H1 (cell line): ENCODE measurements around the gene C10orf120. TPM values are rescaled to one million over a fixed set of nuclear protein-coding genes. Genes with fewer than 3 reads are reported as not detected.

Source experiments
- CTCF ChIA-PET: fragments of 300-600 bp; sonication (Branson Sonifier 250); formaldehyde crosslinking; loops from one replicate; lab custom pipeline; 2021; ENCODE audit not compliant: partially characterized antibody; lab: Charles Lee
- POLR2A ChIA-PET: fragments of 300-600 bp; sonication (Branson Sonifier 250); formaldehyde crosslinking; loops from one replicate; lab custom pipeline; 2021; ENCODE audit warnings: inconsistent platforms; ENCODE audit not compliant: partially characterized antibody; lab: Charles Lee
- DNase-seq, 2 experiments: peaks; one replicate each; pipeline versions ENCODE4 v3.0.0 to v3.0.0-alpha.2; 2010 to 2022; ENCODE audit warnings: low spot score in 2 of 2, low read depth in 1 of 2, mixed read lengths in 1 of 2
- FAIRE-seq: peaks from 2 replicates; lab custom pipeline; 2011; peaks lifted over from hg19 to GRCh38; lab: Jason Lieb, UNC
- H2AFZ ChIP-seq: 2 replicates; pipeline ENCODE4 v1.8.1; 2012; ENCODE audit warnings: low read length, inconsistent platforms
- H2AK5ac ChIP-seq: 2 replicates; pipeline ENCODE4 v1.6.1; 2013; ENCODE audit warnings: low read depth, low read length
- H2BK120ac ChIP-seq: replicated peaks from 2 replicates; pipeline ENCODE3; 2013; ENCODE audit warnings: low read depth, low read length, inconsistent platforms
- H2BK12ac ChIP-seq: 2 replicates; pipeline ENCODE4 v1.6.1; 2013; ENCODE audit warnings: low read depth, low read length
- H2BK15ac ChIP-seq: 2 replicates; pipeline ENCODE4 v1.6.1; 2013; ENCODE audit warnings: low read length
- H2BK20ac ChIP-seq: 2 replicates; pipeline ENCODE4 v1.6.1; 2013; ENCODE audit warnings: low read length
- H2BK5ac ChIP-seq: 2 replicates; pipeline ENCODE4 v1.6.1; 2013; ENCODE audit warnings: low read depth, low read length
- H3K14ac ChIP-seq: 2 replicates; pipeline ENCODE4 v1.6.1; 2013; ENCODE audit warnings: inconsistent platforms; ENCODE audit not compliant: insufficient read length
- H3K18ac ChIP-seq: 2 replicates; pipeline ENCODE4 v1.6.1; 2013; ENCODE audit warnings: low read length; ENCODE audit errors: extremely low read depth
- H3K23ac ChIP-seq: 2 replicates; pipeline ENCODE4 v1.6.1; 2013; ENCODE audit warnings: inconsistent platforms; ENCODE audit not compliant: insufficient read length
- H3K23me2 ChIP-seq: 2 replicates; pipeline ENCODE4 v1.6.1; 2013; ENCODE audit warnings: low read depth, low read length
- H3K27ac ChIP-seq: 2 replicates; pipeline ENCODE4 v1.6.1; 2011; ENCODE audit warnings: low read depth, low read length, inconsistent platforms
- H3K27me3 ChIP-seq, 4 experiments: replicated peaks in 1 of 4; 1 replicate in 1 of 4; 2 replicates in 3 of 4; pipeline versions ENCODE4 v1.6.1 to v1.8.1; 2011 to 2013; ENCODE audit warnings: low read length in 3 of 4, mild to moderate bottlenecking in 3 of 4, inconsistent platforms in 2 of 4, mixed read lengths in 2 of 4, moderate library complexity in 1 of 4; ENCODE audit not compliant: control insufficient read depth in 3 of 4, insufficient read depth in 3 of 4; ENCODE audit errors: extremely low read depth in 1 of 4
- H3K36me3 ChIP-seq, 4 experiments: 2 replicates each; pipeline versions ENCODE4 v1.6.1 to v1.8.1; 2011 to 2013; ENCODE audit warnings: mild to moderate bottlenecking in 4 of 4, low read length in 3 of 4, moderate library complexity in 2 of 4, control low read depth in 1 of 4, inconsistent platforms in 1 of 4; ENCODE audit not compliant: insufficient read depth in 4 of 4, control insufficient read depth in 2 of 4
- H3K4ac ChIP-seq: replicated peaks from 2 replicates; pipeline ENCODE3; 2013; ENCODE audit warnings: low read length, low read depth, mixed read lengths, inconsistent platforms; ENCODE audit not compliant: insufficient read length
- H3K4me1 ChIP-seq, 4 experiments: replicated peaks in 1 of 4; 1 replicate in 1 of 4; 2 replicates in 3 of 4; pipeline versions ENCODE4 v1.6.1 to v1.8.1; 2011 to 2013; ENCODE audit warnings: low read length in 3 of 4, inconsistent platforms in 2 of 4, mixed read lengths in 1 of 4; ENCODE audit not compliant: insufficient read depth in 4 of 4, control insufficient read depth in 3 of 4
- H3K4me2 ChIP-seq, 2 experiments: 2 replicates each; pipeline versions ENCODE4 v1.6.1 to v1.8.1; 2011 to 2013; ENCODE audit warnings: low read depth in 2 of 2, low read length in 2 of 2, control low read depth in 1 of 2, inconsistent platforms in 1 of 2, mild to moderate bottlenecking in 1 of 2; ENCODE audit not compliant: insufficient read depth in 1 of 2
- H3K4me3 ChIP-seq, 4 experiments: fragments of 200-600, 300-600 bp in 1 of 4; sonication (generic), shearing (Covaris generic), sonication (Bioruptor Twin) in 1 of 4; 2 replicates each; pipeline versions ENCODE4 v1.5.1 to v1.8.1; 2011 to 2016; ENCODE audit warnings: low read length in 4 of 4, low read depth in 3 of 4, control low read depth in 2 of 4, inconsistent platforms in 2 of 4, mild to moderate bottlenecking in 2 of 4, mixed read lengths in 1 of 4, moderate library complexity in 1 of 4; ENCODE audit not compliant: insufficient read depth in 2 of 4; ENCODE audit errors: extremely low read depth in 1 of 4
- H3K56ac ChIP-seq: replicated peaks from 2 replicates; pipeline ENCODE3; 2013; ENCODE audit warnings: low read depth, mild to moderate bottlenecking, mixed read lengths, low read length, inconsistent platforms; ENCODE audit not compliant: insufficient read length
- H3K79me1 ChIP-seq: 2 replicates; pipeline ENCODE4 v1.6.1; 2013; ENCODE audit warnings: low read depth, low read length, control low read depth
- H3K79me2 ChIP-seq, 2 experiments: 2 replicates each; pipeline versions ENCODE4 v1.6.1 to v1.8.1; 2012 to 2013; ENCODE audit warnings: low read length in 2 of 2, mild to moderate bottlenecking in 2 of 2, inconsistent platforms in 1 of 2; ENCODE audit not compliant: insufficient read depth in 2 of 2, control insufficient read depth in 1 of 2
- H3K9ac ChIP-seq, 4 experiments: replicated peaks in 1 of 4; 1 replicate in 1 of 4; 2 replicates in 3 of 4; pipeline versions ENCODE4 v1.6.1 to v1.8.1; 2011 to 2013; ENCODE audit warnings: low read depth in 3 of 4, low read length in 3 of 4, control low read depth in 2 of 4, mild to moderate bottlenecking in 2 of 4, moderate library complexity in 2 of 4, inconsistent platforms in 1 of 4; ENCODE audit errors: extremely low read depth in 1 of 4
- H3K9me3 ChIP-seq, 2 experiments: 2 replicates each; pipeline versions ENCODE4 v1.6.1 to v1.8.1; 2012 to 2013; ENCODE audit warnings: mild to moderate bottlenecking in 2 of 2, moderate library complexity in 2 of 2, control low read depth in 1 of 2, inconsistent platforms in 1 of 2, low read depth in 1 of 2, low read length in 1 of 2, mixed read lengths in 1 of 2; ENCODE audit not compliant: insufficient read depth in 2 of 2
- H4K20me1 ChIP-seq, 2 experiments: replicated peaks in 1 of 2; 2 replicates each; pipeline versions ENCODE3 to v1.8.1; 2011 to 2013; ENCODE audit warnings: inconsistent platforms in 2 of 2, low read length in 2 of 2, mild to moderate bottlenecking in 1 of 2; ENCODE audit not compliant: insufficient read depth in 2 of 2, control insufficient read depth in 1 of 2
- H4K5ac ChIP-seq: 2 replicates; pipeline ENCODE4 v1.6.1; 2013; ENCODE audit warnings: low read length, low read depth, mixed read lengths, inconsistent platforms; ENCODE audit not compliant: insufficient read length
- H4K8ac ChIP-seq: 2 replicates; pipeline ENCODE4 v1.8.0; 2013; ENCODE audit warnings: mild to moderate bottlenecking, moderate library complexity, low read length, inconsistent platforms; ENCODE audit not compliant: insufficient read depth; ENCODE audit errors: extremely low read depth
- H4K91ac ChIP-seq: replicated peaks from 2 replicates; pipeline ENCODE3; 2013; ENCODE audit warnings: low read length, mixed read lengths, inconsistent platforms; ENCODE audit not compliant: insufficient read length
- EZH2 ChIP-seq: fragments of 200-600 bp; sonication (generic); IDR thresholded peaks from 2 replicates; pipeline ENCODE4 v1.7.1; 2012; ENCODE audit warnings: low read depth, mild to moderate bottlenecking, moderate library complexity, low read length, inconsistent platforms; ENCODE audit not compliant: severe bottlenecking
- RAD21 ChIP-seq, 2 experiments: IDR thresholded peaks in 1 of 2; conservative IDR thresholded peaks in 1 of 2; 2 replicates each; pipeline ENCODE4 v1.6.1; 2011; ENCODE audit warnings: low read depth in 2 of 2, low read length in 2 of 2, improper control_type of control experiment in 1 of 2, inconsistent platforms in 1 of 2, mild to moderate bottlenecking in 1 of 2, moderate library complexity in 1 of 2
- RXRA ChIP-seq: IDR thresholded peaks from 2 replicates; pipeline ENCODE4 v1.6.1; 2011; ENCODE audit warnings: low read depth, mild to moderate bottlenecking, low read length, moderate library complexity; ENCODE audit not compliant: insufficient read depth
- SIN3A ChIP-seq, 2 experiments: IDR thresholded peaks in 1 of 2; conservative IDR thresholded peaks in 1 of 2; 2 replicates each; pipeline ENCODE4 v1.6.1; 2011 to 2012; ENCODE audit warnings: low read length in 2 of 2, improper control_type of control experiment in 1 of 2, low read depth in 1 of 2, mild to moderate bottlenecking in 1 of 2
- WGBS, 2 experiments: shearing (Covaris generic) in 1 of 2; methylation state at CpG; one replicate each; pipeline versions ENCODE4 v1.1.6 to v1.1.7; 2013 to 2015; ENCODE audit warnings: low lambda C conversion rate in 2 of 2, mixed read lengths in 2 of 2, inconsistent platforms in 1 of 2, low coverage in 1 of 2, missing lambda C conversion rate in 1 of 2; ENCODE audit not compliant: insufficient replicate concordance in 2 of 2, insufficient coverage in 1 of 2, insufficient read length in 1 of 2; ENCODE audit errors: extremely low coverage in 1 of 2, missing lambda C conversion rate in 1 of 2; 5-methylcytosine and 5-hydroxymethylcytosine counted together
- polyA plus RNA-seq, 7 experiments: library from polyadenylated mRNA; depleted of rRNA in 3 of 7; stranded (reverse) in 5 of 7; unstranded in 2 of 7; fragments of >200 nt in 5 of 7; fragments of 200-250 nt in 2 of 7; gene quantifications; 1 replicate in 5 of 7; 2 replicates in 1 of 7; 4 replicates in 1 of 7; pipeline versions ENCODE4 v1.2.1 to v1.2.3, GENCODE V29; 2011 to 2013; ENCODE audit warnings: missing spikeins in 2 of 7, mixed read lengths in 2 of 7
- total RNA-seq: library from RNA; stranded (reverse); fragmentation: NEBNext Ultra II Directional; extraction: Animal tissue kit (Norgen Biotek cat#: 25700); gene quantifications from 2 replicates; pipeline ENCODE4 v1.2.1, GENCODE V29; 2021

Gene C10orf120
- total and polyA plus RNA-seq, 2 of the 8 experiments (the other 6 are each of a cell fraction or from before 2014, with no cell fraction given) = not detected

GRCh38 chr10:122650331-122650730, 49.3 kb downstream of the C10orf120 start:
- ChIA-PET CTCF (interaction anchor here (0.7 to 4.0 kb wide), 18 partner anchors 8 to 382 kb away, joined by 3 to 56 read pairs (median 11); partner anchors contain the start of gene C10orf120), POLR2A (no interaction called here)
- Histone ChIP-seq H3K9ac (no peak overlapping the region), H2BK120ac (no peak overlapping the region), H3K4ac (no peak overlapping the region), H3K14ac (no peak overlapping the region), H2BK12ac (no peak overlapping the region), H4K5ac (no peak overlapping the region), H3K79me2 (no peaks in the 10 kb centered on the region), H2AFZ (no peak overlapping the region), H4K20me1 (no peaks in the 10 kb centered on the region), H4K91ac (no peak overlapping the region), H3K56ac (no peak overlapping the region), H2AK5ac (no peak overlapping the region), H2BK5ac (no peak overlapping the region), H3K36me3 (no peaks in the 10 kb centered on the region), H3K23me2 (no peaks in the 10 kb centered on the region), H2BK20ac (no peak overlapping the region), H4K8ac (no peak overlapping the region), H2BK15ac (no peak overlapping the region), H3K9me3 (no peaks in the 10 kb centered on the region), H3K27ac (no peak overlapping the region), H3K79me1 (no peaks in the 10 kb centered on the region), H3K18ac (no peak overlapping the region), H3K4me1 (no peaks in the 10 kb centered on the region), H3K23ac (no peak overlapping the region), H3K4me2 (no peak overlapping the region), H3K4me3 (no peak overlapping the region), H3K27me3 (peaks cover 0 to 3% (median 0%) of the 10 kb centered on the region in 4 experiments; a peak in 1 of 7 replicates)
- 96% methylated on average over 2 of the region's 2 CpGs; no CpG with 5 or more reads in 1 of the 2 experiments for WGBS, 2 experiments
- no peak for DNase-seq
- FAIRE-seq = no peak
- TF ChIP-seq EZH2 (no peak), SIN3A (conservative IDR thresholded peaks at IDR 0.05 in 1 of 2, IDR thresholded peaks at IDR 0.05 in 1 of 2; ENCODE audit: low read depth in 1 of 2, low read length in 2 of 2) (no peak), RXRA (no peak), RAD21 (IDR thresholded peaks at IDR 0.05 in 1 of 2, conservative IDR thresholded peaks at IDR 0.05 in 1 of 2; ENCODE audit: low read depth in 2 of 2, low read length in 2 of 2) (no peak)
